Measurements from ENCODE around the gene ZDHHC17.

Gene ZDHHC17

DNA sequence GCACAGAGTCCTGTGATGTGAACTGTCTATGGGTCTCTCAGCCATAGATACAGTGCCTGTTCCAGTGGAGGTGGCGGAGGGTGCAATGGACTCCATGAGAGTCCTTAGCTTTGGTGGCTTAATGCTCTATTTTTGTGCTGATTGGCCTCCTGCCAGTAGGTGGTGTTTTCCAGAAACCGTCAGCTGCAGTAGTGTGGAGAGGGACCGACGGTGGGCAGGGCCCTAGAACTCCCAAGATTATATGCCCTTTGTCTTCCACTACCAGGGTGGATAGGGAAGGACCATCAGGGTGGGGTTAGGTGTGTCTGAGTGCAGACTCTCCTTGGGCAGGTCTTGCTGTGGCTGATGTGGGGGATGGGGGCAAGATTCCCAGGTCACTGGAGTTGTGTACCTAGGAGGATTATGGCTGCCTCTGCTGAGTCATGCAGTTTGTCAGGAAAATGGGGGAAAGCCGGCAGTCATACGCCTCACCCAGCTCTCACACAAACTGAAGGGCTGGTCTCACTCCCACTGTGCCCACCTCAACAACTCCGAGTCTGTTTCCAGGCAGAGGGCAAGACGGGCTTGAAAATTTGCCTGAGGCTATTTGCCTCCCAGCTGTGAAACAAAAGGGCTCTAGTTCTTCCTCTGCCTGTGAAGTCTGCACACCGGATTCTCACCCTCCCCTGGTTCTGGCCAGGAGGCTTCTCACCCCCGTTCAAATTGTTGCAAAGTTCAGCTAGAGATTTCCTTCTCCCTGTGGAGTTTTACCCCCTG, 24.9 kb upstream of the ZDHHC17 start:
- TF ChIP-seq Cebpa-rat (IDR thresholded peaks at IDR 0.05): no peak
- Histone ChIP-seq H3K27ac (no peak overlapping the region), H3K4me3 (no peak overlapping the region), H3K36me3 (no peaks in the 10 kb centered on the region), H3K4me2 (no peak overlapping the region), H3K9me3 (replicated peaks in 1 of 11) (peaks cover 19 to 36% (median 26%) of the 10 kb centered on the region in 11 experiments), H4K20me1 (no peaks in the 10 kb centered on the region), H3K4me1 (peaks cover 0 to 10% (median 0%) of the 10 kb centered on the region in 10 experiments; a peak in 3 of 20 replicates), H3K27me3 (no peaks in the 10 kb centered on the region), H3K9ac (no peak overlapping the region)

DNA sequence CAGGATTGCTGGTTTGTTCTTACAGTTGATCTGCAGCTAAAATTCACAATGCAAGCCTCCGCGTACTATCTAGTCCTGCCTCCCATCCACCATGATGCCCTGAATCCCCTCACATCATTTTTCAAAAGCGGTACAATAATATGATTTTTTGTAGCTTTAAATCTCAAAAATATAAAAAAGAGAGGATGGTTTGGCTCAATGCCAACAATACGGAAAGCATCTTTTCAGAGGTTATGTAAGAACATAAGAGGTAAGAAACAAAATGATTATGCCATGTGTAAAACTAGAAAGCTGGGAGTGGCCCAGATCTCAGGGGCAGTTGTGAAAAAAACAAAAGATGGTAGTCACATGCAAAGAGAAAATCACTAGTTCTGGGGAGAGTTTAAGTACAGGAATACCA, 24.0 kb upstream of the ZDHHC17 start:
- H3K4me3 ChIP-seq: no peak overlapping the region
- H4K20me1 ChIP-seq: no peaks in the 10 kb centered on the region
- H3K9me3 ChIP-seq (replicated peaks in 1 of 11): peaks cover 18 to 31% (median 23%) of the 10 kb centered on the region in 11 experiments
- H3K4me2 ChIP-seq: no peak overlapping the region
- no peaks in the 10 kb centered on the region for H3K27me3 ChIP-seq
- no peak overlapping the region for H3K27ac ChIP-seq
- no peaks in the 10 kb centered on the region for H3K36me3 ChIP-seq
- no peak overlapping the region for H3K9ac ChIP-seq
- H3K4me1 ChIP-seq: peaks cover 0 to 10% (median 0%) of the 10 kb centered on the region in 10 experiments; a peak in 3 of 20 replicates
- no peak for TF ChIP-seq Cebpa-rat (IDR thresholded peaks at IDR 0.05)

DNA sequence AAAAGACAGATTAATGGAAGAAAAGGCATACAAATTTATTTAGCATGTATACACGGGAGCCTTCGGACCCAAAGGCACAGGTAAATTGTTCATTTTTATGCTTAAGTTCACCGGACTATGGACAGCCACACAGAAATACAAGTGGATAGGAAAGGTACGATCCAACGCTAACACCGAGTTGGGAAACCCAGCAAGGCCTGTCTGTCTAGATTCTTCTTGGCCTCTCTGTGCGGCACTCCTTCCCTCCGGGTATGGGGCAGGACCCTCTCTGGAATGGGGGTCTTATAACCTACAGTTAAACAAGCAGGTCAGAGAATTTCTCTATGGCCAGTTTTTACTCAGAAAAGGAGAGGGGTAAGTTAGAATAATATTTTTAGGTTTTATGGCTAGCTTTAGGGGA, 23.4 kb upstream of the ZDHHC17 start:
- Histone ChIP-seq H3K27ac (no peak overlapping the region), H3K4me3 (no peak overlapping the region), H3K9ac (no peak overlapping the region), H3K4me1 (peaks cover 0 to 10% (median 0%) of the 10 kb centered on the region in 10 experiments; a peak in 3 of 20 replicates), H3K27me3 (no peaks in the 10 kb centered on the region), H3K36me3 (no peaks in the 10 kb centered on the region), H3K9me3 (replicated peaks in 1 of 11) (peaks cover 18 to 31% (median 23%) of the 10 kb centered on the region in 11 experiments), H4K20me1 (no peaks in the 10 kb centered on the region), H3K4me2 (no peak overlapping the region)
- TF ChIP-seq Cebpa-rat (IDR thresholded peaks at IDR 0.05): no peak

DNA sequence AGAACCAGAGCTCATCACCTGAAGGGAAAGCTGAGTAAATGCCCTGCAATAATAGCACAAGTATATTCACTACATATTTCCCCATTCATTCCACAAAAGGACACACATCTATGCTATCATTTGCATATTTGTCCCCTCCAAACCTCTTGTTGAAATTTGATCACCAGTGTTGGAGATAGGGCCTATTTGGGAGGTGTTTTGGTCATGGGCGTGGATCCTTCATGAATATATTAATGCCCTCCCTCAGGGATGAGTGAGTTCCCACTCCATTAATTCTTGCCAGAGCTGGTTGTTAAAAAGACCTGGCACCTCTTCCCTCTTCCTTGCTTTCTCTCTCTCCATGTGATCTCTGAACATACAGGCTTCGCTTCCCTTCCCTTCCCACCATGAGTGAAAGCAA, 18.6 kb upstream of the ZDHHC17 start:
- peaks cover 0 to 25% (median 7%) of the 10 kb centered on the region in 10 experiments; a peak in 9 of 20 replicates for H3K4me1 ChIP-seq
- H3K27ac ChIP-seq: no peak overlapping the region
- no peak overlapping the region for H3K4me2 ChIP-seq
- peaks cover 0 to 8% (median 0%) of the 10 kb centered on the region in 11 experiments; a peak in 1 of 22 replicates for H3K9me3 ChIP-seq (replicated peaks in 1 of 11)
- H3K9ac ChIP-seq: no peak overlapping the region
- no peaks in the 10 kb centered on the region for H3K36me3 ChIP-seq
- no peak overlapping the region for H3K4me3 ChIP-seq
- no peak for TF ChIP-seq Cebpa-rat (IDR thresholded peaks at IDR 0.05)
- no peaks in the 10 kb centered on the region for H3K27me3 ChIP-seq
- H4K20me1 ChIP-seq: no peaks in the 10 kb centered on the region

DNA sequence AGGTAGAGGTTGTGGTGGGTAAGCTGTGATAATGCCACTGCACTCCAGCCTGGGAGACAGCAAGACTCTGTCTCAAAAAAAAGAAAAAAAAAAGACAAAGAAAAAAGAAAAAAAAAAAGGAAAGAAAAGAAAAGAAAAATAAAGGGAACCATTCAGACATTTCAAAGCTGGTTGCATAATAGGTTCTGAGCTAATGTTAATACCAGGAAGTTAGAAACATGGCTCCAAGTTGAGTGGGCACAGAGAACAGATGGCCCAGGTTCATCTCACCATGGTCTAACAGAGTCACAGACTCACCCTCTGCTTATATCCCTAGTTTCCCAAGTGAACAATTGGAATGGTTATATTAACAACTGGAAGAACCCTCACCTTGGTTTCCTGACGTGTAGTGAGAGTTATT, 17.4 kb upstream of the ZDHHC17 start:
- H3K27ac ChIP-seq: peak overlapping the region in 1 of 11 experiments; percentile 34; a peak in 2 of 22 replicates

DNA sequence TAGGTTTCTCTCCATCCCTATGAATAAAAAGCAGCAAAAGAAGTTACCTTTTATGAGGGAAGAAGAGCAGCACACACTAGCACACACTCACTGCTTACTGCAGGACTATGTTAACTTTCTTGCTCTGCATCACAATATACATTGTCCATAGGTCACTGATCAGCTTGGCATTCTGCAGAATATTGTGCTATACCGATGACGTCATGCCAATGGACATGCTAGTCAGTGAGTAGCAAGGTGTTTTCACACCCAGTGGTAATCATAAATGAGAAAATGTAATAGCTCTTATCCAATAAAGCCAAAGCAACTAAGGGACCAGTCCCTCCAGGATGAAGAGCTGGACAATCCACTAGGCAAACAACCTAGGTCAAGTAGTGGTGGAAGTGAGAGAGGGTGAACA, 16.7 kb upstream of the ZDHHC17 start:
- no peak overlapping the region for H3K9ac ChIP-seq
- peaks cover 0 to 16% (median 7%) of the 10 kb centered on the region in 10 experiments; a peak in 9 of 20 replicates for H3K4me1 ChIP-seq
- H3K27me3 ChIP-seq: no peaks in the 10 kb centered on the region
- no peak for TF ChIP-seq Cebpa-rat (IDR thresholded peaks at IDR 0.05)
- H3K4me3 ChIP-seq: no peak overlapping the region
- no peaks in the 10 kb centered on the region for H3K36me3 ChIP-seq
- H3K9me3 ChIP-seq (replicated peaks in 1 of 11): peaks cover 0 to 8% (median 0%) of the 10 kb centered on the region in 11 experiments; a peak in 1 of 22 replicates
- no peak overlapping the region for H3K27ac ChIP-seq
- peak overlapping the region in 4 of 11 experiments; percentile 8 to 53 (median 42); a peak in 6 of 22 replicates for H3K4me2 ChIP-seq
- H4K20me1 ChIP-seq: no peaks in the 10 kb centered on the region

More for the DNA sequence above, 17.4 kb upstream of the ZDHHC17 start:
- peaks cover 0 to 20% (median 7%) of the 10 kb centered on the region in 10 experiments; a peak in 9 of 20 replicates for H3K4me1 ChIP-seq
- no peaks in the 10 kb centered on the region for H3K36me3 ChIP-seq
- no peak overlapping the region for H3K4me3 ChIP-seq
- no peak for TF ChIP-seq Cebpa-rat (IDR thresholded peaks at IDR 0.05)
- H3K9me3 ChIP-seq (replicated peaks in 1 of 11): peaks cover 0 to 8% (median 0%) of the 10 kb centered on the region in 11 experiments; a peak in 1 of 22 replicates
- peak overlapping the region in 6 of 11 experiments; percentile 8 to 53 (median 28); a peak in 9 of 22 replicates for H3K4me2 ChIP-seq
- H3K9ac ChIP-seq: no peak overlapping the region
- H4K20me1 ChIP-seq: no peaks in the 10 kb centered on the region
- no peaks in the 10 kb centered on the region for H3K27me3 ChIP-seq

DNA sequence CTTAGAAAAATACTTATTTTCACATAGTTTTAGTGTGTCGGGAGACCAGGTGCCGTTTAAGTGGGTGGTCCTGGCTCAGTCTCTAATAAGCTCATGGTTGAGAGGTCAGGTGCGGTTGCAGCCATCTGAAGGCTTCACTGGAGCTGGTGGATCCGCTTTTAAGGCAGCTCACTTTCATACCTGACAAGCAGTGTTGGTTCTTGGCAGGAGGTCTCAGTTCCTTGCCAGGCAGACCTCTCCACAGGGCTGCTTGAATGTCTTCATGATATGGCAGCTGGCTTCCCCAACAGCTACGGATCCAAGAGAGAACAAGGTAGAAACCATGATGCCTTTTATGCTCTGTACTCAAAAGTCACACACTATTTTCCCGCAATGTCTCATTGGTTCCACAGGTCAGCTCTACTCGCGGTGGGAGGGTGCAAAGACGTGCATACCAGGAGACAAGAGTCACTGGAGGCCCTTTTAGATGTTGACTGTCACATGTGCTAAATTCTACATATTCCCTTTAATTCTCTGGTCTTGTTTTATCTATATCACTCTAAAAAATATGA, 8.0 kb upstream of the ZDHHC17 start:
- Histone ChIP-seq H3K4me1 (no peaks in the 10 kb centered on the region), H3K27me3 (no peaks in the 10 kb centered on the region), H3K9me3 (replicated peaks in 1 of 11) (peaks cover 0 to 17% (median 7%) of the 10 kb centered on the region in 11 experiments; a peak in 9 of 22 replicates), H3K9ac (no peak overlapping the region), H4K20me1 (no peaks in the 10 kb centered on the region), H3K4me2 (no peak overlapping the region), H3K4me3 (no peak overlapping the region), H3K27ac (no peak overlapping the region), H3K36me3 (no peaks in the 10 kb centered on the region)
- no peak for TF ChIP-seq Cebpa-rat (IDR thresholded peaks at IDR 0.05)

DNA sequence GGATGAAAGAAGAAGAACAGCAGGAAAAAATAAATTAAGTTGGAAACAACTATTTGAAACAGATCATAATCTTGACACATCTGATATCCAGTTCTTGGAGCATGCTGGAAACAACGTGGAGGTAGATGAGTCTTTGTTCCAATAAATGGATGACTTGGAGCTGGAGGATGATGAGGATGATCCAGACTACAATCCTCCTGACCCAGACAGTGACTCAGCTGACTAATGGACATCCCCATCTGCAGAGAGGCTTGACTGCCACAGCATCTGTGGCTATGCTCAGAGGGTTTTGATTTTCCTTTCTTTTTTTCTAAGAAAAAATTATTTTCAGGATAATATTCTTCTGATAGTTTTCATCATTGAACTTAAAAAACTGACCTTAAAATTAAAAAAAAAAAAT, 6.2 kb upstream of the ZDHHC17 start:
- Histone ChIP-seq H3K4me3 (no peak overlapping the region), H3K27me3 (no peaks in the 10 kb centered on the region), H3K4me1 (peaks cover 3 to 7% (median 5%) of the 10 kb centered on the region in 10 experiments; a peak in 19 of 20 replicates), H4K20me1 (no peaks in the 10 kb centered on the region), H3K9me3 (replicated peaks in 1 of 11) (peaks cover 0 to 17% (median 7%) of the 10 kb centered on the region in 11 experiments; a peak in 9 of 22 replicates), H3K4me2 (no peak overlapping the region), H3K9ac (no peak overlapping the region), H3K27ac (no peak overlapping the region), H3K36me3 (no peaks in the 10 kb centered on the region)
- TF ChIP-seq Cebpa-rat (IDR thresholded peaks at IDR 0.05): no peak

DNA sequence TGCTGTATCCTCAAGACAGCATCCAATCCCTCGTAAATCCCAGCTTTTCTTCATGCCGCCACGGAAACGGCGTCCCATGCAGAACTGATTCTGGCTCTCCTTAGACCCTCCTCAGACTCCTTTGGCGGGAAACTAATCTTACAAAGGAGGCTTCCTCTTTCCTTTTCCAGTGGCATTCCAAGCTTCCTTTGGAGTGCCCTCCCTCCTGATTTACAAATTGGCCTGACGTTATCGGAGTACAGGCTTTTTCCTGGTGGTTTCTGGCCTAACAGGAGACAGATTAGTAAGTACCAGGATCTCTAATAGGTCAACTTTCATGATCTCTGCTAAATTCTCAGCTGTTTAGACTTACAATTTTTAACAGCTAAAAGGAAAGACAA, 1.3 kb upstream of the ZDHHC17 start:
- peaks cover 0 to 17% (median 7%) of the 10 kb centered on the region in 11 experiments; a peak in 9 of 22 replicates for H3K9me3 ChIP-seq (replicated peaks in 1 of 11)
- no peak for TF ChIP-seq Cebpa-rat (IDR thresholded peaks at IDR 0.05)
- H4K20me1 ChIP-seq: peaks cover 2 to 32% (median 27%) of the 10 kb centered on the region in 11 experiments; a peak in 15 of 22 replicates
- peaks cover 0 to 13% (median 0%) of the 10 kb centered on the region in 11 experiments; a peak in 3 of 22 replicates for H3K36me3 ChIP-seq
- H3K27me3 ChIP-seq: no peaks in the 10 kb centered on the region
- peak overlapping the region; percentile 93 to 98 (median 97); a peak in 18 of 22 replicates for H3K9ac ChIP-seq
- peaks cover 28 to 39% (median 35%) of the 10 kb centered on the region in 10 experiments for H3K4me1 ChIP-seq
- peak overlapping the region; percentile 50 to 87 (median 79) for H3K4me2 ChIP-seq
- H3K27ac ChIP-seq: peak overlapping the region in 10 of 11 experiments; percentile 93 to 98 (median 97); a peak in 17 of 22 replicates
- peak overlapping the region in 9 of 10 experiments; percentile 69 to 91 (median 84); a peak in 14 of 20 replicates for H3K4me3 ChIP-seq
